OCI-LY7 (cell line): ENCODE results near the gene GJB3. TPM values are rescaled to one million over a fixed set of nuclear protein-coding genes. Genes with fewer than 3 reads are reported as not detected.

Experiments
- BruUV-seq: library from RNA; stranded (reverse); fragments of 400-500 nt; replicated peaks from 2 replicates; lab custom pipeline; 2021; lab: Mats Ljungman, UMichigan
- CTCF ChIA-PET: fragments of 300-600 bp; sonication (Branson Sonifier 250); formaldehyde crosslinking; loops from one replicate; lab custom pipeline; 2022; ENCODE audit warnings: antibody characterized with exemption; ENCODE audit not compliant: unreplicated experiment; lab: Charles Lee
- POLR2A ChIA-PET: fragments of 300-600 bp; sonication (Branson Sonifier 250); formaldehyde crosslinking; loops from one replicate; lab custom pipeline; 2022; ENCODE audit warnings: antibody characterized with exemption; lab: Charles Lee
- DNase-seq: peaks from one replicate; pipeline ENCODE4 v3.0.0-alpha.2; 2015; ENCODE audit warnings: low spot score
- H2AFZ ChIP-seq: fragments of 200-600 bp; sonication (generic), shearing (Covaris generic); 2 replicates; pipeline ENCODE4 v1.6.1; 2014; ENCODE audit warnings: mild to moderate bottlenecking, antibody characterized with exemption, low read length, moderate library complexity
- H3K27ac ChIP-seq: fragments of 200-600 bp; sonication (generic); 2 replicates; pipeline ENCODE4 v1.5.1; 2014; ENCODE audit warnings: mixed run types, low read depth, mild to moderate bottlenecking, moderate library complexity, low read length, inconsistent platforms; ENCODE audit not compliant: poor library complexity, severe bottlenecking
- H3K36me3 ChIP-seq: fragments of 200-600 bp; sonication (generic); 2 replicates; pipeline ENCODE4 v1.6.1; 2014; ENCODE audit warnings: mild to moderate bottlenecking, antibody characterized with exemption, low read length, moderate library complexity, mixed read lengths; ENCODE audit not compliant: insufficient read depth
- H3K4me1 ChIP-seq: fragments of 200-600 bp; sonication (generic); 2 replicates; pipeline ENCODE4 v1.5.1; 2014; ENCODE audit warnings: mild to moderate bottlenecking, low read length; ENCODE audit not compliant: insufficient read depth, poor library complexity, severe bottlenecking
- H3K4me2 ChIP-seq: fragments of 200-600 bp; sonication (generic); 2 replicates; pipeline ENCODE4 v1.6.1; 2014; ENCODE audit warnings: mild to moderate bottlenecking, low read length
- H3K4me3 ChIP-seq: fragments of 200-600 bp; sonication (generic); 2 replicates; pipeline ENCODE4 v1.5.1; 2014; ENCODE audit warnings: mild to moderate bottlenecking, low read depth, low read length; ENCODE audit not compliant: poor library complexity, severe bottlenecking
- H3K79me2 ChIP-seq: fragments of 200-600 bp; sonication (generic); 2 replicates; pipeline ENCODE4 v1.6.1; 2016; ENCODE audit warnings: low read depth, mild to moderate bottlenecking, low read length, moderate library complexity, mixed read lengths; ENCODE audit not compliant: insufficient read depth
- H3K9me2 ChIP-seq: fragments of 200-600 bp; sonication (generic); 2 replicates; pipeline ENCODE4 v1.6.1; 2016; ENCODE audit warnings: mild to moderate bottlenecking, low read length, mixed read lengths; ENCODE audit not compliant: insufficient read depth
- H3K9me3 ChIP-seq: fragments of 200-600 bp; sonication (generic); 2 replicates; pipeline ENCODE4 v1.6.1; 2014; ENCODE audit warnings: mild to moderate bottlenecking, mixed run types, low read length, mixed read lengths
- H4K20me1 ChIP-seq: fragments of 200-600 bp; sonication (generic); 2 replicates; pipeline ENCODE4 v1.6.1; 2014; ENCODE audit warnings: mild to moderate bottlenecking, antibody characterized with exemption, low read length, moderate library complexity, mixed read lengths; ENCODE audit not compliant: insufficient read depth
- CTCF ChIP-seq: fragments of 200-600 bp; sonication (generic); conservative IDR thresholded peaks from 2 replicates; pipeline ENCODE4 v1.5.1; 2014; ENCODE audit warnings: mild to moderate bottlenecking, antibody characterized with exemption, low read length, moderate library complexity, mixed read lengths
- EZH2phosphoT487 ChIP-seq: fragments of 200-600 bp; sonication (generic); IDR thresholded peaks from 2 replicates; pipeline ENCODE4 v1.6.1; 2018; ENCODE audit warnings: low read depth, borderline replicate concordance, mild to moderate bottlenecking, mixed run types, antibody characterized with exemption, low read length, moderate library complexity, mixed read lengths
- intact Hi-C: fragments of 100-400 bp; cut with micrococcal nuclease; formaldehyde crosslinking; loops from one replicate; pipeline ENCODE4 v1.10.0; 2022; ENCODE audit not compliant: unreplicated experiment
- total RNA-seq, 2 experiments: library from RNA; depleted of rRNA in 1 of 2; stranded (reverse); fragments of >200 nt in 1 of 2; shearing (Covaris generic) in 1 of 2; gene quantifications; 2 replicates each; pipeline ENCODE4 v1.2.3, GENCODE V29; 2014 to 2022

The GJB3 gene
- total RNA-seq, 2 experiments from 2014 or later = not detected

GRCh38 chr1:34774957-34775356, 6.1 kb upstream of the GJB3 start:
- BruUV-seq = no TSS peak
- intact Hi-C loops = no loop called here
- H4K20me1 ChIP-seq = no peaks in the 10 kb centered on the region
- no peaks in the 10 kb centered on the region for H3K79me2 ChIP-seq
- H3K4me1 ChIP-seq = no peaks in the 10 kb centered on the region
- no peak overlapping the region for H3K4me3 ChIP-seq
- no peak overlapping the region for H3K27ac ChIP-seq
- ChIA-PET POLR2A (no interaction called here), CTCF (no interaction called here)
- H3K4me2 ChIP-seq = no peak overlapping the region
- H2AFZ ChIP-seq = no peak overlapping the region
- no peak for DNase-seq
- no peak for TF ChIP-seq EZH2phosphoT487
- TF ChIP-seq CTCF = no peak
- H3K9me2 ChIP-seq = no peaks in the 10 kb centered on the region
- no peaks in the 10 kb centered on the region for H3K9me3 ChIP-seq
- H3K36me3 ChIP-seq = no peaks in the 10 kb centered on the region

DNA sequence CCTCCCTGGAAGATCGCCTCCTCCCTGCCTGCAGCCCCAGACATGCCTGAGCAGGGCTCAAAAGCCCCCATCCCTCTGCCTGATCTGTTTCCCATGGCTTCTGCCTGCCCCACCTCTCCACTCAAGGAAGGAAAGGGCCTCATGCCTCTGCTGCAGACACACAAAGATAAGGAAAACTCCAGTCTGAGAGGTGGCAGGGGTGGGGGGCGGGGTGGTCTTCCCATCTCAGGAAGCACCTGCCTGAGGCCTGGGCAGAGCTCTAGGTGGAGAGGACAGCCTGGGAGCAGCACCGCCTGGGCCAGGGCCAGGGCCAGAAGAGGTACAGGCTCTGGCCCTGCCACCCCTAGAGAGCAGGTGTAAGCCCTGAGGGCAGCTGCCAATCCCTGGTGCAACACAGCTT, 4.1 kb upstream of the GJB3 start:
- Histone ChIP-seq H3K36me3 (no peaks in the 10 kb centered on the region), H3K4me2 (no peak overlapping the region), H3K4me1 (no peaks in the 10 kb centered on the region), H4K20me1 (no peaks in the 10 kb centered on the region), H2AFZ (no peak overlapping the region), H3K9me2 (no peaks in the 10 kb centered on the region), H3K27ac (no peak overlapping the region), H3K9me3 (no peaks in the 10 kb centered on the region), H3K79me2 (no peaks in the 10 kb centered on the region), H3K4me3 (no peak overlapping the region)
- no TSS peak for BruUV-seq
- intact Hi-C loops = no loop called here
- POLR2A ChIA-PET = no interaction called here
- TF ChIP-seq CTCF = no peak
- TF ChIP-seq EZH2phosphoT487 = no peak
- CTCF ChIA-PET = no interaction called here
- DNase-seq = no peak

DNA sequence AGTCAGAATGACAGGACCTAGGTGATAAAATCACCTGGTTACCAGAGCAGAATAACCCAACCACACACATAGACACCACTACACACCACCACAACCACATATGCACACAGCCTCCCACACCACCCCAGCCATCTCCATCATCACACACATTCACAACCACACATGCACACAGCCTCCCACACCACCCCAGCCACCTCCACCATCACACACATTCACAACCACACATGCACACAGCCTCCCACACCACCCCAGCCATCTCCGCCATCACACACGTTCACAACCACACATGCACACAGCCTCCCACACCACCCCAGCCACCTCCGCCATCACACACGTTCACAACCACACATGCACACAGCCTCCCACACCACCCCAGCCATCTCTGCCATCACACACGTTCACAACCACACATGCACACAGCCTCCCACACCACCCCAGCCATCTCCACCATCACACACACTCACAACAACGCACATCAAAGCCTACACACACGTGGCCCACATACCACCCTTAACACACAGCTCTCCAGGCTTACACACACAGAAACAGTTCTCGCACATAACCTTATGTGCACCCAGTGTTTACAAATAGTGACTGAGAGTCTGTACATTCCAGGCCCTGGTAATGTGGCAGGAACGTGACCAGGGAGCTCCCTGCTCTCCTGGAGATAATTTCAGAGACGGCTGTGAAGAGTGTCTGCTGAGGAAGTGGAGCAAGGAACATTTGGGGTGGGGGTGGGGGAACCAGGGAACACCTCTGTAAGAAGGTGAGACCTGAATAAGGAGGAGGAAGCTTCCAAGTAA, 3.3 kb upstream of the GJB3 start:
- DNase-seq = no peak
- Histone ChIP-seq H3K27ac (no peak overlapping the region), H3K4me3 (no peak overlapping the region), H3K79me2 (no peaks in the 10 kb centered on the region), H3K4me2 (no peak overlapping the region), H4K20me1 (no peaks in the 10 kb centered on the region), H3K9me2 (no peaks in the 10 kb centered on the region), H3K36me3 (no peaks in the 10 kb centered on the region), H2AFZ (no peak overlapping the region), H3K9me3 (no peaks in the 10 kb centered on the region), H3K4me1 (no peaks in the 10 kb centered on the region)
- no peak for TF ChIP-seq EZH2phosphoT487
- TF ChIP-seq CTCF = no peak
- ChIA-PET POLR2A (interaction anchor here (0.6 kb wide), 1 partner anchor 56 kb away, joined by 3 read pairs; no protein-coding TSS in a partner anchor), CTCF (no interaction called here)
- no TSS peak for BruUV-seq
- intact Hi-C loops = no loop called here
